HG03159 (cell line): ENCODE results near the gene MTCH2.

Experiments
- ATAC-seq: cut with Tn5 transposase; IDR thresholded peaks from one replicate; pipeline ENCODE4 v1.9.1; 2021; ENCODE audit warnings: mild to moderate bottlenecking, moderate library complexity; ENCODE audit not compliant: unreplicated experiment

MTCH2 gene

GRCh38 chr11:47591764-47592163, 50.6 kb downstream of the MTCH2 start:
- no peak for ATAC-seq

- ATAC-seq, result no peak
Measured at GRCh38 chr11:47589977-47590861, 52.1 kb downstream of the MTCH2 start.

- no peak for ATAC-seq
Measured at GRCh38 chr11:47589584-47589976, 52.8 kb downstream of the MTCH2 start.

- no peak for ATAC-seq
Measured at GRCh38 chr11:47589118-47589517, 53.2 kb downstream of the MTCH2 start.

GRCh38 chr11:47587723-47588326, 54.5 kb downstream of the MTCH2 start:
- ATAC-seq, result no peak

GRCh38 chr11:47587039-47587716, 55.2 kb downstream of the MTCH2 start:
- no peak for ATAC-seq

- ATAC-seq, result no peak
Measured at GRCh38 chr11:47586098-47586855, 56.1 kb downstream of the MTCH2 start, which contains the start of gene FAM180B. Gene FAM180B, plus strand, starts transcription at chr11:47586678. Its CDS starts 91 bp downstream, at chr11:47586769.

GRCh38 chr11:47583844-47584243, 58.5 kb downstream of the MTCH2 start:
- no peak for ATAC-seq

- ATAC-seq, result peak; percentile 90
Measured at GRCh38 chr11:47578524-47579494, 63.5 kb downstream of the MTCH2 start, which contains the start of the genes KBTBD4 and NDUFS3. Gene KBTBD4, minus strand, starts transcription at chr11:47578970. Its CDS starts 19 bp downstream, at chr11:47578951. Gene NDUFS3, plus strand, starts transcription at chr11:47579074. Its CDS starts 18 bp downstream, at chr11:47579092.

- no peak for ATAC-seq
Measured at GRCh38 chr11:47577460-47578041, 64.8 kb downstream of the MTCH2 start.

GRCh38 chr11:47573321-47573720, 69.0 kb downstream of the MTCH2 start:
- no peak for ATAC-seq

GRCh38 chr11:47572715-47573255, 69.6 kb downstream of the MTCH2 start:
- ATAC-seq, result no peak

- no peak for ATAC-seq
Measured at GRCh38 chr11:47571895-47572294, 70.5 kb downstream of the MTCH2 start.

GRCh38 chr11:47571357-47571729, 71.0 kb downstream of the MTCH2 start:
- no peak for ATAC-seq

- no peak for ATAC-seq
Measured at GRCh38 chr11:47570651-47571356, 71.6 kb downstream of the MTCH2 start.

GRCh38 chr11:47569646-47570045, 72.7 kb downstream of the MTCH2 start:
- ATAC-seq, result no peak
